Esophagus (tissue), 2 donors: ENCODE measurements around the gene GMPPA. TPM values are rescaled to one million over a fixed set of nuclear protein-coding genes. Genes with fewer than 3 reads are reported as not detected.

Source experiments
- H3K27ac ChIP-seq, 2 donors: one replicate each; pipeline ENCODE4 v1.5.1; 2013; ENCODE audit warnings: low read depth in 2 of 2, mild to moderate bottlenecking in 2 of 2, inconsistent platforms in 1 of 2, low read length in 1 of 2, moderate library complexity in 1 of 2
- H3K27me3 ChIP-seq, 2 donors: one replicate each; pipeline ENCODE4 v1.6.1; 2013; ENCODE audit warnings: low read length in 2 of 2, control low read depth in 1 of 2, mild to moderate bottlenecking in 1 of 2; ENCODE audit not compliant: insufficient read depth in 2 of 2, control insufficient read depth in 1 of 2
- H3K36me3 ChIP-seq, 2 donors: one replicate each; pipeline ENCODE4 v1.6.1; 2013; ENCODE audit warnings: low read length in 1 of 2; ENCODE audit not compliant: control insufficient read depth in 2 of 2, insufficient read depth in 2 of 2
- H3K4me1 ChIP-seq, 2 donors: one replicate each; pipeline ENCODE4 v1.6.1; 2013; ENCODE audit warnings: low read length in 1 of 2; ENCODE audit not compliant: control insufficient read depth in 2 of 2, insufficient read depth in 2 of 2
- H3K4me3 ChIP-seq, 2 donors: one replicate each; pipeline ENCODE4 v1.5.1; 2013; ENCODE audit warnings: low read length in 2 of 2, mild to moderate bottlenecking in 2 of 2, low read depth in 1 of 2, moderate library complexity in 1 of 2
- H3K9me3 ChIP-seq, 2 donors: one replicate each; pipeline ENCODE4 v1.6.1; 2013; ENCODE audit warnings: mild to moderate bottlenecking in 2 of 2, low read depth in 1 of 2, low read length in 1 of 2, moderate library complexity in 1 of 2; ENCODE audit not compliant: control insufficient read depth in 2 of 2, insufficient read depth in 1 of 2
- WGBS, 2 donors: extraction: QIAGEN DNeasy Blood & Tissue Kit; methylation state at CpG; one replicate each; pipeline ENCODE4 v1.1.7; 2013; 5-methylcytosine and 5-hydroxymethylcytosine counted together
- polyA plus RNA-seq, 2 donors: library from polyadenylated mRNA; stranded (reverse); fragments of 200-250 nt; gene quantifications; one replicate each; pipeline ENCODE4 v1.2.3, GENCODE V29; 2013
- donor health status: healthy with polysubstance abuse.
- donor health status: Bipolar disorder and iron deficiency.

The GMPPA gene
- polyA plus RNA-seq, 2 donors: 18.4 to 25.5 TPM

DNA sequence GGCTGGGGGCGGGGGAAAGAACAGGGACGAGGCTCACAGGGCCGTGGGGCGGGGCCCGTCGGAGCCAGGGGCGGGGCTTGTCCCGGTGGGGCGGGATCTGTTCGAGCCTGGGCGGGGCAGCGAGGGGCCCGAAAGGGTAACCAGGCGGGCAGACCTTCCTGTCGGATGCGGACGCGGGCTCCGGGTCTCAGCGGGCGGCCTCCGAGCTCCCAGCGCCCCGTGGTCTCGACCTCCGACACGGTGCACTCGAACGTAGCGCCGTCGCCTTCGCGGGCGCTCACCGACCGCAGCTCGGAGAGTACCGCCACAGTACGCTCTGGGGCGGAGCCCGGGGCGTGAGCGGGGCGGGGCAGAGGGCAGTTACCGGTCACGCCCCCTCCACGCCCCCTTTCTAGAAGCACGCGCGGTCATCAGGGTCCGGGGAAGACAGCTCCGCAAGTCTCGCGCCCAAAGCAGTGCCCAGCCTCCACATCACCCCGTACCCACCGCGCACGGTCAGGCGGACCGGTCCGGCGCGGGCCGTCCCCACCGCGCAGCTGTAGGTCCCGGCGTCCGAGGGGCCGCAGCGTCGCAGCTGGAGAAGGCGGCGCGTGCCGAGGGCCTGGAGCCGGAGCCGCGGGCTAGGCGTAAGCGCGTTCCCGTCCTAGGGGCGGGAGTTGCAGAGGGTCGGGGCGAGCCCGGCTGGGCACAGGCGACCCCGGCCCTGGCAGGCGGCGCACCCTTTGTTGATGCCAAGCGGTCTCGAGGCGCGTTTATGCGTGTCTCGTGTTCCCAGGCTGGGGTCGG lies 53.9 kb downstream of the GMPPA start:
- peak overlapping the region in 1 of 2 donors; percentile 51 for H3K27ac ChIP-seq
- H3K27me3 ChIP-seq: no peaks in the 10 kb centered on the region
- peak overlapping the region; percentile 52 to 71 for H3K4me3 ChIP-seq
- H3K4me1 ChIP-seq: peaks cover 5 to 15% of the 10 kb centered on the region in 2 donors
- WGBS, 2 donors: 1 to 2% methylated on average over 78 to 99 of the region's 99 CpGs
- H3K36me3 ChIP-seq: peaks cover 0 to 4% of the 10 kb centered on the region in 2 donors
- peaks cover 0 to 3% of the 10 kb centered on the region in 2 donors for H3K9me3 ChIP-seq

DNA sequence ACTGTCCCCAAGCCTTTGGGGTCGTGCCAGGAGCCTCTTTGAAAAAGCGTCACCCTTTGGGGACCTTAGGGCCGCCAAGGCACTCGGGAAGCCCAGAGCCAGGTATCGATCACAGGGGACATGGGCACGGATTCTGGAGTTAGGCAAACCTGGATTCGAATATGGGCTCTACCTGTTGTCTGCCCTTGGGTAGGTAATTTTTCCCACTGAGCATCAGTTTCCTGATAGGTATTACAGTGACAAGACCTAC lies 54.4 kb downstream of the GMPPA start:
- Histone ChIP-seq H3K36me3 (peaks cover 0 to 4% of the 10 kb centered on the region in 2 donors), H3K4me3 (peak overlapping the region; percentile 52 to 71), H3K27me3 (no peaks in the 10 kb centered on the region), H3K4me1 (peaks cover 5 to 15% of the 10 kb centered on the region in 2 donors), H3K27ac (no peak overlapping the region), H3K9me3 (peaks cover 0 to 3% of the 10 kb centered on the region in 2 donors)
- WGBS, 2 donors: 20 to 25% methylated on average over 7 of the region's 7 CpGs

DNA sequence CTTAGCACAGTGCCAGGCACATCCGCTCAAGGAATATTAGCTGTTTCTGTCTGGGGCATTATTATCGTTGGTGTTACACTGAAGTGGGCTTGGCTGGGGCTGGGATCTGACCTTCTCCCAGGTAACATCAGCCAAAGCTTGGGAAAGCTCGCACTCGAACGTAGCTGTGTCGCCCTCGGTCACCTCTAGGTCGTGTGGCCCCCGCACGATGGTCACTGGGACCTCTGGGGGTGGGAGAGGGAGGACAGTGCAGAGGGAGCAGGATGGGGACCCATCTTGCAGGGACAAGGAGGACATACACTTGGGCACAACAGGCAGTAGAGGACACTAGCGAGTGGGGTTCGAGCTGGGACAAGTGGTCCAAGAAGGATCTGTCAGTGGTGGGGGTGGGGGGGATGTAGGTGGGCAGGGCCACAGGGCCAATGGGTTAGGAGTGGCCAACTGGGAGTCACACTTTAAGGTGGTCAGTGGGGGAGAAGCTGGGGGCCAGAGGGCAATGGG lies 54.8 kb downstream of the GMPPA start:
- Histone ChIP-seq H3K27ac (no peak overlapping the region), H3K9me3 (peaks cover 0 to 3% of the 10 kb centered on the region in 2 donors), H3K27me3 (no peaks in the 10 kb centered on the region), H3K4me3 (no peak overlapping the region), H3K4me1 (peaks cover 5 to 15% of the 10 kb centered on the region in 2 donors), H3K36me3 (peaks cover 0 to 4% of the 10 kb centered on the region in 2 donors)
- 71 to 76% methylated on average over 12 of the region's 12 CpGs for WGBS, 2 donors

DNA sequence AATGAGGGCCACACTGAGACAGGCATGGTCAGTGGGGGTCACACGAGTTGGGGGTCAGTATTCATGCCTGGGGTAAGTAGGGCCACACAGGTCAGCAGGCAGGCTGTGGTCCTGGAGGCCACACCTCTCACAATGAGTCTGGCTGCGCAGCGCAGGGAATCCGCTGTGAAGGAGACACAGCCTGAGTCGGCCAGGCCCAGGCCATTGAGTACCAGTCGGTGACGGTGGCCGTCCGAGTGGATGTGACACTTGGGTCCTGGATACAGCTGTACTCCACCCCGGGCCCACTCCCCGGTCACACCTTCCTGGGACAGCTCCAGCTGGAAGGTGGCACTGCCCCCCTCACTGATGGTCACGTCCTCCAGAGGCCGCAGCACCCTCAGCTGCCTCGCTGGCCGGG lies 55.7 kb downstream of the GMPPA start:
- no peak overlapping the region for H3K27ac ChIP-seq
- no peaks in the 10 kb centered on the region for H3K27me3 ChIP-seq
- peaks cover 0 to 3% of the 10 kb centered on the region in 2 donors for H3K9me3 ChIP-seq
- no peak overlapping the region for H3K4me3 ChIP-seq
- 91 to 93% methylated on average over 13 to 15 of the region's 15 CpGs for WGBS, 2 donors
- peaks cover 0 to 4% of the 10 kb centered on the region in 2 donors for H3K36me3 ChIP-seq
- peaks cover 5 to 15% of the 10 kb centered on the region in 2 donors for H3K4me1 ChIP-seq

DNA sequence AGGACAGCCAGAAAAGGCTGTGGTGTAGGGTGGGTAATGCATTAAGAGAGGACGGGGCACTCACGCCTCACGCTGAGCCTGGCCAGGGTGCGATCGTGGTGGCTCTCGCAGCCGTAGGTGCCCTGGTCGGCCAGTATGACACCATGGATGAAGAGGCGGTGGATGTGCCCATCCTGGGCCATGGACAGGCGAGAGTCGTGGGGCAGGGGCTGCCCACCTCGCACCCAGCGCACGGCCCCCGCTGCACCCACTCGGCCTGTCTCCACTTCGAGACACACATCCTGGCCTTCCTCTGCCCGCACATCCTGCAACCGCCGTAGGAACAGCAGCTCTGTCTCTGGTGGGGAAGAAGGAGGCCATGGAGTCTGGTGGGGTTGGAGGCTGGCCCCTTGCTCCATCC lies 57.3 kb downstream of the GMPPA start:
- Histone ChIP-seq H3K9me3 (peaks cover 0 to 3% of the 10 kb centered on the region in 2 donors), H3K4me1 (peaks cover 5 to 15% of the 10 kb centered on the region in 2 donors), H3K4me3 (no peak overlapping the region), H3K36me3 (peaks cover 0 to 4% of the 10 kb centered on the region in 2 donors), H3K27me3 (no peaks in the 10 kb centered on the region), H3K27ac (no peak overlapping the region)
- 94 to 96% methylated on average over 20 of the region's 20 CpGs for WGBS, 2 donors

DNA sequence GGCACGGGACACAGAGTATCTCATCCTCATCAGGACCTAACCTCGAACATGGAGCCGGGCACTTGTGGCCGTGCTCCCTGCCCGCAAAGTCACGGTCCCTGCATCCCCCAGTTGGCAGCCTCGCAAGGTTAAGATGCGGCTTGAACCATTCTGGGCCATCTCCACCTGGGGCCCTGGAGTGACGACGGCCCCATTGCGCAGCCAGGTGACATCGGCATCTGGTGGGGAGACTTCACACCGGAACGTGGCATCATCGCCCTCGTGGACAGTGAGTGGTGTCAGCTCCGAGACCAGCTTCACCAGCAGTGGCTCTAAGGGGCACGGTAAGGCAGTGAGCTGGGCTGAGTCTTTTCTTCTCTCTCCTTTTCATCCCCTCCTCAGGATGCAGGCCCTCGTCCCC lies 57.7 kb downstream of the GMPPA start:
- H3K4me3 ChIP-seq: no peak overlapping the region
- no peaks in the 10 kb centered on the region for H3K27me3 ChIP-seq
- H3K36me3 ChIP-seq: peaks cover 0 to 4% of the 10 kb centered on the region in 2 donors
- H3K27ac ChIP-seq: no peak overlapping the region
- 93% methylated on average over 19 of the region's 19 CpGs for whole genome bisulfite sequencing, 2 donors
- peaks cover 0 to 3% of the 10 kb centered on the region in 2 donors for H3K9me3 ChIP-seq
- peaks cover 5 to 14% of the 10 kb centered on the region in 2 donors for H3K4me1 ChIP-seq

Other genes with a start within 250 kb of the GMPPA start
- under 1 TPM in 1 of 2 donors, not detected in 1; 0.02 TPM for gene TUBA4B, start 245.6 kb upstream of the GMPPA start, polyA plus RNA-seq
- gene TUBA4A, start 245.0 kb upstream of the GMPPA start, polyA plus RNA-seq: 100 to 1,000 TPM in 1 of 2 donors, 10 to 100 TPM in 1; 89.0 to 161 TPM
- gene DNAJB2, start 219.5 kb upstream of the GMPPA start, polyA plus RNA-seq: 10 to 100 TPM; 42.4 to 47.8 TPM
- gene PTPRN, start 189.5 kb upstream of the GMPPA start, polyA plus RNA-seq: under 1 TPM; 0.02 to 0.14 TPM
- gene RESP18, start 166.1 kb upstream of the GMPPA start, polyA plus RNA-seq: not detected
- 10 to 100 TPM; 46.2 to 49.6 TPM for gene DNPEP, start 111.0 kb upstream of the GMPPA start, polyA plus RNA-seq
- gene DES, start 80.5 kb upstream of the GMPPA start, polyA plus RNA-seq: 100 to 1,000 TPM; 672 to 686 TPM
- 10 to 100 TPM; 22.3 to 37.7 TPM for gene SPEG, start 64.0 kb upstream of the GMPPA start, polyA plus RNA-seq
- under 1 TPM; 0.01 to 0.02 TPM for gene ASIC4, start 15.6 kb downstream of the GMPPA start, polyA plus RNA-seq
- 10 to 100 TPM; 10.1 to 20.2 TPM for gene CHPF, start 44.9 kb downstream of the GMPPA start, polyA plus RNA-seq
- gene TMEM198, start 45.1 kb downstream of the GMPPA start, polyA plus RNA-seq: 1 to 10 TPM; 1.6 to 1.7 TPM
- 10 to 100 TPM; 19.9 to 28.6 TPM for gene OBSL1, start 72.6 kb downstream of the GMPPA start, polyA plus RNA-seq
- gene INHA, start 73.4 kb downstream of the GMPPA start, polyA plus RNA-seq: under 1 TPM; 0.24 to 0.71 TPM
- gene STK11IP, start 99.0 kb downstream of the GMPPA start, polyA plus RNA-seq: 10 to 100 TPM; 17.0 to 25.5 TPM
- 1 to 10 TPM; 2.0 to 2.5 TPM for gene SLC4A3, start 128.7 kb downstream of the GMPPA start, polyA plus RNA-seq